ENCODE results near the gene PTK6. TPM values are rescaled to one million over a fixed set of nuclear protein-coding genes. Genes with fewer than 3 reads are reported as not detected.

Gene PTK6
- total RNA-seq, 4 donors from 2014 or later: under 0.01 TPM; not detected in 2

GRCh38 chr20:63539092-63539430 is 1.9 kb upstream of the PTK6 start:
- intact Hi-C loops (cut with DNase I; ENCODE audit: low total_unique reads): loop anchor here (2.0 kb wide), 1 partner anchor 434 kb away; no protein-coding TSS in a partner anchor
- Histone ChIP-seq H3K27me3 (peaks cover 11 to 12% of the 10 kb centered on the region in 2 donors), H3K4me3 (no peak overlapping the region), H3K4me1 (no peaks in the 10 kb centered on the region), H3K36me3 (no peaks in the 10 kb centered on the region), H3K27ac (no peak overlapping the region), H3K9me3 (no peaks in the 10 kb centered on the region)
- TF ChIP-seq CTCF (IDR thresholded peaks at IDR 0.05) (no peak), POLR2A (IDR thresholded peaks at IDR 0.05) (no peak)
- DNase-seq: no peak

GRCh38 chr20:63538204-63539091 is 1.3 kb upstream of the PTK6 start:
- Histone ChIP-seq H3K27ac (no peak overlapping the region), H3K27me3 (peaks cover 11 to 12% of the 10 kb centered on the region in 2 donors), H3K36me3 (no peaks in the 10 kb centered on the region), H3K9me3 (no peaks in the 10 kb centered on the region), H3K4me3 (no peak overlapping the region), H3K4me1 (no peaks in the 10 kb centered on the region)
- intact Hi-C loops (cut with DNase I; ENCODE audit: low total_unique reads): loop anchor here (2.0 kb wide), 1 partner anchor 434 kb away; no protein-coding TSS in a partner anchor
- DNase-seq: no peak
- no peak for TF ChIP-seq CTCF (IDR thresholded peaks at IDR 0.05)
- TF ChIP-seq POLR2A (IDR thresholded peaks at IDR 0.05): no peak

GRCh38 chr20:63537525-63538203 is 488 bp upstream of the PTK6 start:
- no peaks in the 10 kb centered on the region for H3K9me3 ChIP-seq
- peaks cover 11 to 12% of the 10 kb centered on the region in 2 donors for H3K27me3 ChIP-seq
- intact Hi-C loops (cut with DNase I; ENCODE audit: low total_unique reads): loop anchor here (2.0 kb wide), 1 partner anchor 435 kb away; no protein-coding TSS in a partner anchor
- H3K36me3 ChIP-seq: no peaks in the 10 kb centered on the region
- peak; percentile 64 to 79 for DNase-seq
- peak; percentile 92 to 97 (median 94) for TF ChIP-seq CTCF (IDR thresholded peaks at IDR 0.05)
- TF ChIP-seq POLR2A (IDR thresholded peaks at IDR 0.05): peak in 1 of 2 donors; percentile 18
- H3K27ac ChIP-seq: no peak overlapping the region
- no peak overlapping the region for H3K4me3 ChIP-seq
- no peaks in the 10 kb centered on the region for H3K4me1 ChIP-seq

- H3K27me3 ChIP-seq: peaks cover 11 to 12% of the 10 kb centered on the region in 2 donors
- H3K4me1 ChIP-seq: no peaks in the 10 kb centered on the region
- no peaks in the 10 kb centered on the region for H3K36me3 ChIP-seq
- intact Hi-C loops (cut with DNase I; ENCODE audit: low total_unique reads): no loop called here
- TF ChIP-seq POLR2A (IDR thresholded peaks at IDR 0.05) (no peak), CTCF (IDR thresholded peaks at IDR 0.05) (no peak)
- no peaks in the 10 kb centered on the region for H3K9me3 ChIP-seq
- no peak for DNase-seq
- no peak overlapping the region for H3K27ac ChIP-seq
- H3K4me3 ChIP-seq: no peak overlapping the region
Observed at GRCh38 chr20:63536241-63536977, 767 bp downstream of the PTK6 start.
